Kidney capillary endothelial cell (primary cell): ENCODE data around the gene HFM1.
"Not testable (repeated sequence)": the region's sequence is repeated elsewhere in the genome, so short reads cannot be mapped to it uniquely, and the experiment has no call there.

Experiments
- DNase-seq: peaks from one replicate; pipeline ENCODE4 v3.0.0-alpha.2; 2018; ENCODE audit warnings: low spot score

HFM1 gene

GRCh38 chr1:91346824-91347223 is 57.8 kb downstream of the HFM1 start:
- DNase-seq = no peak

- no peak for DNase-seq
Observed at GRCh38 chr1:91345395-91346005, 59.1 kb downstream of the HFM1 start.

GRCh38 chr1:91338501-91338900 is 66.1 kb downstream of the HFM1 start:
- no peak for DNase-seq

GRCh38 chr1:91335603-91336002 is 69.0 kb downstream of the HFM1 start:
- DNase-seq = no peak

- DNase-seq = no peak
Observed at GRCh38 chr1:91334856-91335255, 69.8 kb downstream of the HFM1 start.

GRCh38 chr1:91325456-91325855 is 79.2 kb downstream of the HFM1 start:
- DNase-seq = no peak

GRCh38 chr1:91314643-91315042 is 90.0 kb downstream of the HFM1 start:
- no peak for DNase-seq

GRCh38 chr1:91311672-91312071 is 93.0 kb downstream of the HFM1 start:
- DNase-seq = no peak

- no peak for DNase-seq
Observed at GRCh38 chr1:91308544-91308943, 96.1 kb downstream of the HFM1 start.

- no peak for DNase-seq
Observed at GRCh38 chr1:91307784-91308409, 96.7 kb downstream of the HFM1 start.

GRCh38 chr1:91303165-91303564 is 101.5 kb downstream of the HFM1 start:
- no peak for DNase-seq

GRCh38 chr1:91288843-91289553 is 115.6 kb downstream of the HFM1 start:
- DNase-seq = not testable (repeated sequence)

GRCh38 chr1:91286962-91287317 is 117.7 kb downstream of the HFM1 start:
- DNase-seq = not testable (repeated sequence)

- not testable (repeated sequence) for DNase-seq
Observed at GRCh38 chr1:91286259-91286961, 118.2 kb downstream of the HFM1 start.

- DNase-seq = no peak
Observed at GRCh38 chr1:91283421-91283726, 121.3 kb downstream of the HFM1 start.

GRCh38 chr1:91282695-91283420 is 121.8 kb downstream of the HFM1 start:
- DNase-seq = peak; percentile 52

- DNase-seq = no peak
Observed at GRCh38 chr1:91281782-91282181, 122.9 kb downstream of the HFM1 start.

- DNase-seq = peak; percentile 38
Observed at GRCh38 chr1:91278754-91279153, 125.9 kb downstream of the HFM1 start.

- peak; percentile 67 for DNase-seq
Observed at GRCh38 chr1:91273875-91274274, 130.8 kb downstream of the HFM1 start.

GRCh38 chr1:91261655-91262054 is 143.0 kb downstream of the HFM1 start:
- no peak for DNase-seq

- DNase-seq = no peak
Observed at GRCh38 chr1:91245435-91245834, 159.2 kb downstream of the HFM1 start.

- DNase-seq = no peak
Observed at GRCh38 chr1:91244737-91245136, 159.9 kb downstream of the HFM1 start.
